HFFc6 (cell line): ENCODE measurements around the gene DUSP12. TPM values are rescaled to one million over a fixed set of nuclear protein-coding genes. Genes with fewer than 3 reads are reported as not detected.

Experiments used
- DNase-seq: peaks from one replicate; pipeline ENCODE4 v3.0.0-alpha.2; 2018
- H3K27ac Mint-ChIP-seq: 2 replicates; pipeline ENCODE4 v1.8.0; 2020; ENCODE audit warnings: mild to moderate bottlenecking, mixed read lengths
- H3K27me3 Mint-ChIP-seq: 2 replicates; pipeline ENCODE4 v1.8.0; 2021; ENCODE audit warnings: mild to moderate bottlenecking, moderate library complexity, mixed read lengths; ENCODE audit not compliant: insufficient read depth
- H3K36me3 Mint-ChIP-seq: 2 replicates; pipeline ENCODE4 v1.8.0; 2021; ENCODE audit warnings: low read depth, mixed read lengths
- H3K4me1 Mint-ChIP-seq: 2 replicates; pipeline ENCODE4 v1.8.0; 2020; ENCODE audit warnings: low read depth, mixed read lengths
- H3K4me3 Mint-ChIP-seq: 2 replicates; pipeline ENCODE4 v1.8.0; 2020; ENCODE audit warnings: mild to moderate bottlenecking, moderate library complexity, mixed read lengths
- H3K9me3 Mint-ChIP-seq: 2 replicates; pipeline ENCODE4 v1.8.0; 2020; ENCODE audit warnings: mild to moderate bottlenecking, mixed read lengths
- total RNA-seq, 6 experiments: library from RNA; stranded (reverse); fragmentation: NEBNext Ultra II Directional; extraction: Animal tissue kit (Norgen Biotek cat#: 25700); gene quantifications; 2 replicates in 1 of 6; 3 replicates in 5 of 6; pipeline ENCODE4 v1.2.3, GENCODE V29; 2021
- TF ChIP-seq, protein P1 (sequence below): fragments of 200-600 bp; sonication (generic); IDR thresholded peaks from 2 replicates; pipeline ENCODE4 v1.5.0; 2021; ENCODE audit warnings: antibody characterized with exemption, mild to moderate bottlenecking

The DUSP12 gene
- total RNA-seq, 6 experiments from 2014 or later: 31.9 to 38.0 (median 36.4) TPM

DNA sequence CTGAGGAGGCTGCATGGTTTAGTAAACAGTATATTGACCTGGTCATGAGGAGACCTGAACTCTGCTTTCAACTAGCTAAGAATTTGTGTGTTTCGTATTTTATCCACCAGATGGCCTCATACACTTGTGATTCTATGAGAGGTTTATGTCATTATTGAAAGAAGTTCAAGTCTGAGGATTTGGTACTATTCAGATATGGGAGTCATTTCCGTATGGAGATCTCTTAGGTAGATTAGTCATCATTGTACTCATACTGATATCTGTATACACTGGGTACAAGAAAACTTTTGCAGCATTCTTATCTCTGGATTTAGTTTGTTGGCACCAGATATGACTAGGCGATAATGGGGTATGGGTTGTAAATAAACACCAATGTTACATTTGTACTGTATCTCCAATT lies 43.2 kb downstream of the DUSP12 start:
- Mint-ChIP-seq H3K4me3 (peak overlapping the region; percentile 18), H3K4me1 (peaks cover 21% of the 10 kb centered on the region), H3K9me3 (no peaks in the 10 kb centered on the region), H3K27ac (peak overlapping the region; percentile 83), H3K27me3 (no peaks in the 10 kb centered on the region), H3K36me3 (peaks cover 22% of the 10 kb centered on the region; the same call in 1 of the 2 replicates)
- peak; percentile 85 for DNase-seq
- TF ChIP-seq, protein P1, sequence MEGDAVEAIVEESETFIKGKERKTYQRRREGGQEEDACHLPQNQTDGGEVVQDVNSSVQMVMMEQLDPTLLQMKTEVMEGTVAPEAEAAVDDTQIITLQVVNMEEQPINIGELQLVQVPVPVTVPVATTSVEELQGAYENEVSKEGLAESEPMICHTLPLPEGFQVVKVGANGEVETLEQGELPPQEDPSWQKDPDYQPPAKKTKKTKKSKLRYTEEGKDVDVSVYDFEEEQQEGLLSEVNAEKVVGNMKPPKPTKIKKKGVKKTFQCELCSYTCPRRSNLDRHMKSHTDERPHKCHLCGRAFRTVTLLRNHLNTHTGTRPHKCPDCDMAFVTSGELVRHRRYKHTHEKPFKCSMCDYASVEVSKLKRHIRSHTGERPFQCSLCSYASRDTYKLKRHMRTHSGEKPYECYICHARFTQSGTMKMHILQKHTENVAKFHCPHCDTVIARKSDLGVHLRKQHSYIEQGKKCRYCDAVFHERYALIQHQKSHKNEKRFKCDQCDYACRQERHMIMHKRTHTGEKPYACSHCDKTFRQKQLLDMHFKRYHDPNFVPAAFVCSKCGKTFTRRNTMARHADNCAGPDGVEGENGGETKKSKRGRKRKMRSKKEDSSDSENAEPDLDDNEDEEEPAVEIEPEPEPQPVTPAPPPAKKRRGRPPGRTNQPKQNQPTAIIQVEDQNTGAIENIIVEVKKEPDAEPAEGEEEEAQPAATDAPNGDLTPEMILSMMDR: peak; percentile 91

DNA sequence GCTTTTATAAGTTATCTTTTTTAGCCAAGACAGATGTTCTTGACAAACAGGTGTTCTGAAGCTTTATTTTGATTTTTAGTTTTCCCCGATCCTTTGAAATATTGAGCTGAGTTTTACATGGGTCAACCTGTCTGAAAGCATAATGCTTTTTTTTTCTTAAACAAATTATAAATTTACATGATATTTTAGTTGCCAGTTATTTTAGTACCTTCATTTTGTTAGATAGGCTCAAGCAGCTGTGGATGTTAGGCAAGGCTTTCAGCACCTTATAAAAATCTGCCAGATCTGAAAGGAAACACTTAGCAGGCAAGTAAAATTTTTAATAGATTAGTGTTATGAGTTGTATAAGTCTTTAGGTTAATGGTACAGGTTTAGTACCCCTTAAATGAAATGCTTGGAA lies 50.2 kb downstream of the DUSP12 start:
- Mint-ChIP-seq H3K9me3 (no peaks in the 10 kb centered on the region), H3K4me3 (no peak overlapping the region), H3K27me3 (no peaks in the 10 kb centered on the region), H3K4me1 (no peaks in the 10 kb centered on the region), H3K27ac (no peak overlapping the region), H3K36me3 (peaks cover 23% of the 10 kb centered on the region)
- DNase-seq: no peak
- TF ChIP-seq, protein P1: no peak

- TF ChIP-seq, protein P1: no peak
- H3K27me3 Mint-ChIP-seq: no peaks in the 10 kb centered on the region
- peaks cover 6% of the 10 kb centered on the region; the same call in 1 of the 2 replicates for H3K4me1 Mint-ChIP-seq
- no peak for DNase-seq
- H3K36me3 Mint-ChIP-seq: peaks cover 22% of the 10 kb centered on the region
- H3K4me3 Mint-ChIP-seq: no peak overlapping the region
- H3K9me3 Mint-ChIP-seq: no peaks in the 10 kb centered on the region
- no peak overlapping the region for H3K27ac Mint-ChIP-seq
Measured at GRCh38 chr1:161801955-161802354, 52.4 kb downstream of the DUSP12 start.

DNA sequence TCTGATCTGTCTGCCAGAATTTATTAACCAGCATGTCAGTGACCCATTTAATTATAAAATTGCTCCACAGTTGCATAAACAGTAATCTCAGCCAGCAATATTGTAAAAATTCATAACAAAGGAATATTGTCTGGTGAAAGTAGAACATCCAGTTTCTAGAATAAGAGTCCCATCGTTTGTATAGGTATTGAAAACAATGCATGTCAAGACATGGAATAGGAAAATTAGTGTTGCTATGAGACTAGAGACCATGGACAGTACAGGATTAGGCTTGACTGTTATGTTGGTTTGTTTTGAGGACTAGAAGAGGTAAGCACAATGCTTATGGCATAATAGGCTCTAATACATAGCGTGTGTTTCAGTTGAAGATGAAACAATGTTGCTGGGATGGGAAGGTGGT lies 53.6 kb downstream of the DUSP12 start:
- TF ChIP-seq, protein P1: no peak
- Mint-ChIP-seq H3K4me3 (no peak overlapping the region), H3K27ac (no peak overlapping the region), H3K4me1 (peaks cover 6% of the 10 kb centered on the region; the same call in 1 of the 2 replicates), H3K36me3 (peaks cover 15% of the 10 kb centered on the region), H3K9me3 (no peaks in the 10 kb centered on the region), H3K27me3 (no peaks in the 10 kb centered on the region)
- DNase-seq: no peak

- H3K9me3 Mint-ChIP-seq: peaks cover 11% of the 10 kb centered on the region
- no peak for DNase-seq
- H3K36me3 Mint-ChIP-seq: peaks cover 28% of the 10 kb centered on the region
- peaks cover 6% of the 10 kb centered on the region; the same call in 1 of the 2 replicates for H3K4me1 Mint-ChIP-seq
- no peak overlapping the region for H3K4me3 Mint-ChIP-seq
- TF ChIP-seq, protein P1: no peak
- no peak overlapping the region for H3K27ac Mint-ChIP-seq
- H3K27me3 Mint-ChIP-seq: no peaks in the 10 kb centered on the region
Measured at GRCh38 chr1:161805399-161806197, 56.0 kb downstream of the DUSP12 start.

Other genes with a start within 250 kb of the DUSP12 start
- gene FCGR2A, start 244.3 kb upstream of the DUSP12 start, total RNA-seq: under 1 TPM; 0.12 to 0.57 (median 0.29) TPM
- under 1 TPM; 0.10 to 0.45 (median 0.19) TPM for gene HSPA6, start 225.2 kb upstream of the DUSP12 start, total RNA-seq
- not detected for gene FCGR3A, start 200.0 kb upstream of the DUSP12 start, total RNA-seq
- not detected for gene FCGR3B, start 118.6 kb upstream of the DUSP12 start, total RNA-seq
- gene FCGR2B, start 86.6 kb upstream of the DUSP12 start, total RNA-seq: not detected
- gene FCRLA, start 42.6 kb upstream of the DUSP12 start, total RNA-seq: 1 to 10 TPM; 2.3 to 5.1 (median 2.9) TPM
- 1 to 10 TPM; 3.3 to 5.1 (median 3.7) TPM for gene FCRLB, start 28.2 kb upstream of the DUSP12 start, total RNA-seq
- 10 to 100 TPM; 23.7 to 29.9 (median 27.6) TPM for gene ATF6, start 16.5 kb downstream of the DUSP12 start, total RNA-seq